ENCODE data around the gene A2ML1. TPM values are rescaled to one million over a fixed set of nuclear protein-coding genes. Genes with fewer than 3 reads are reported as not detected.

A2ML1 gene
- not detected in 2 replicates for total RNA-seq (2014; rRNA removed; shearing (Covaris generic); ENCODE audit: low replicate concordance)

GRCh38 chr12:8822298-8822697, at the start of gene A2ML1:
A2ML1 (plus strand) TSS chr12:8822621; CDS start chr12:8822652, 31 bp downstream.
- no peaks in the 10 kb centered on the region for H3K4me1 ChIP-seq (ENCODE audit: low read length)
- H3K27me3 ChIP-seq (ENCODE audit: low read length): no peaks in the 10 kb centered on the region
- no peaks in the 10 kb centered on the region for H3K36me3 ChIP-seq (ENCODE audit: insufficient read depth, low read length)
- no peak within 1 kb of the TSS for H3K9ac ChIP-seq (ENCODE audit: low read length)
- H2AFZ ChIP-seq (ENCODE audit: low read length): no peak within 1 kb of the TSS
- no peaks in the 10 kb centered on the region for H4K20me1 ChIP-seq (ENCODE audit: insufficient read depth, low read depth, low read length)
- H3K4me2 ChIP-seq (ENCODE audit: low read depth, low read length, poor library complexity, severe bottlenecking): no peak within 1 kb of the TSS
- no peak for DNase-seq
- no peaks in the 10 kb centered on the region for H3K9me2 ChIP-seq (replicated peaks; ENCODE audit: insufficient read depth, low read length)
- no peaks in the 10 kb centered on the region for H3K79me2 ChIP-seq (ENCODE audit: low read length)
- no peaks in the 10 kb centered on the region for H3K9me3 ChIP-seq (ENCODE audit: low read length)
- no peak within 1 kb of the TSS for H3K27ac ChIP-seq (ENCODE audit: low read length)
- no peak within 1 kb of the TSS for H3K4me3 ChIP-seq (ENCODE audit: low read length)

DNA sequence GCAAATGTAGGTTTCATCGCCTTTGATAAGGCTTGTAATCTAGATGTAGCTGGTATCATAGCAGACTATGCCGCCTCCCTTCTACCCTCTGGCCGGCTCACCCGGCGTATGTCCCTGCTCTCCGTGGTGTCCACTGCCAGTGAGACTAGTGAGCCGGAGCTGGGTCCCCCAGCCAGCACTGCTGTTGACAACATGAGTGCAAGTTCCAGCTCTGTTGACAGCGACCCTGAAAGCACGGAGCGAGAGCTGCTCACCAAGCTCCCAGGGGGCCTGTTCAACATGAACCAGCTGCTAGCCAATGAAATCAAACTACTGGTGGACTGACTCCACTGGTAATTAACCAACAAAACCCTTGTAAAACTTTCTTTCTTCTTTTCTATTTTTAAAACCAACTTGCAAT, 49.0 kb upstream of the A2ML1 start:
- no peaks in the 10 kb centered on the region for H3K79me2 ChIP-seq (ENCODE audit: low read length)
- H3K9me2 ChIP-seq (replicated peaks; ENCODE audit: insufficient read depth, low read length): no peaks in the 10 kb centered on the region
- H4K20me1 ChIP-seq (ENCODE audit: insufficient read depth, low read depth, low read length): no peaks in the 10 kb centered on the region
- H3K4me2 ChIP-seq (ENCODE audit: low read depth, low read length, poor library complexity, severe bottlenecking): no peak overlapping the region
- no peaks in the 10 kb centered on the region; the same call in 1 of the 2 replicates for H3K27me3 ChIP-seq (ENCODE audit: low read length)
- no peak overlapping the region for H3K9ac ChIP-seq (ENCODE audit: low read length)
- H2AFZ ChIP-seq (ENCODE audit: low read length): no peak overlapping the region
- H3K4me1 ChIP-seq (ENCODE audit: low read length): no peaks in the 10 kb centered on the region
- no peak overlapping the region for H3K4me3 ChIP-seq (ENCODE audit: low read length)
- no peaks in the 10 kb centered on the region for H3K9me3 ChIP-seq (ENCODE audit: low read length)
- no peak for DNase-seq
- H3K36me3 ChIP-seq (ENCODE audit: insufficient read depth, low read length): no peaks in the 10 kb centered on the region
- no peak overlapping the region for H3K27ac ChIP-seq (ENCODE audit: low read length)

GRCh38 chr12:8779281-8779680, 43.1 kb upstream of the A2ML1 start:
- no peak overlapping the region for H3K27ac ChIP-seq (ENCODE audit: low read length)
- H2AFZ ChIP-seq (ENCODE audit: low read length): no peak overlapping the region
- no peaks in the 10 kb centered on the region for H3K9me3 ChIP-seq (ENCODE audit: low read length)
- H3K4me2 ChIP-seq (ENCODE audit: low read depth, low read length, poor library complexity, severe bottlenecking): no peak overlapping the region
- H3K4me3 ChIP-seq (ENCODE audit: low read length): no peak overlapping the region
- H4K20me1 ChIP-seq (ENCODE audit: insufficient read depth, low read depth, low read length): no peaks in the 10 kb centered on the region
- H3K9ac ChIP-seq (ENCODE audit: low read length): no peak overlapping the region
- H3K79me2 ChIP-seq (ENCODE audit: low read length): no peaks in the 10 kb centered on the region
- no peaks in the 10 kb centered on the region for H3K4me1 ChIP-seq (ENCODE audit: low read length)
- H3K9me2 ChIP-seq (replicated peaks; ENCODE audit: insufficient read depth, low read length): no peaks in the 10 kb centered on the region
- H3K36me3 ChIP-seq (ENCODE audit: insufficient read depth, low read length): no peaks in the 10 kb centered on the region
- H3K27me3 ChIP-seq (ENCODE audit: low read length): no peaks in the 10 kb centered on the region; the same call in 1 of the 2 replicates
- no peak for DNase-seq

- Histone ChIP-seq H3K27ac (ENCODE audit: low read length) (no peak overlapping the region), H3K79me2 (ENCODE audit: low read length) (no peaks in the 10 kb centered on the region), H3K9ac (ENCODE audit: low read length) (no peak overlapping the region), H3K4me2 (ENCODE audit: low read depth, low read length, poor library complexity, severe bottlenecking) (no peak overlapping the region), H4K20me1 (ENCODE audit: insufficient read depth, low read depth, low read length) (no peaks in the 10 kb centered on the region), H3K9me3 (ENCODE audit: low read length) (no peaks in the 10 kb centered on the region), H3K4me1 (ENCODE audit: low read length) (no peaks in the 10 kb centered on the region), H2AFZ (ENCODE audit: low read length) (no peak overlapping the region), H3K9me2 (replicated peaks; ENCODE audit: insufficient read depth, low read length) (no peaks in the 10 kb centered on the region), H3K27me3 (ENCODE audit: low read length) (no peaks in the 10 kb centered on the region; the same call in 1 of the 2 replicates), H3K36me3 (ENCODE audit: insufficient read depth, low read length) (no peaks in the 10 kb centered on the region), H3K4me3 (ENCODE audit: low read length) (no peak overlapping the region)
- DNase-seq: peak; percentile 43
These were observed 42.6 kb upstream of the A2ML1 start for GRCh38 chr12:8779862-8780261.

DNA sequence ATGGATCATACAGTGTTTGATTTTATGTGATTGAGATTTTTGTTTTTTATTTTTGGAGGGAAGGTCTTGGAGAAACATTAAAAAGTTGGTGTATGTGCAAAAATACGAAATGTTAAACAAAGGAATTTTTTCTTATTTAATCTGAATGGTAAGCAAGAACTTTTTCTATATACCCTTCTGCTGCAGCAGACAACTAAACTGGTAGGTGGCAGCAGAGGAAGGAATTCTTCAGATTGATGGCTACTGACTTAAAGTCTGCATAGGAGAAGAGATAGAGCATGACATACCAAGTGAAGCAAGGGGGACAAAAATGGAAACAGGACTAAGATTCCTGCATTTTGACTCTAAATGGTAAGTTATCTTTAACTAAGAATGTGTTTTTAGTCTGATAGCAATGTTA, 42.0 kb upstream of the A2ML1 start:
- no peak overlapping the region for H3K9ac ChIP-seq (ENCODE audit: low read length)
- H3K27ac ChIP-seq (ENCODE audit: low read length): no peak overlapping the region
- no peaks in the 10 kb centered on the region for H3K4me1 ChIP-seq (ENCODE audit: low read length)
- peak; percentile 62 for DNase-seq
- no peaks in the 10 kb centered on the region for H3K9me2 ChIP-seq (replicated peaks; ENCODE audit: insufficient read depth, low read length)
- no peaks in the 10 kb centered on the region for H3K9me3 ChIP-seq (ENCODE audit: low read length)
- no peak overlapping the region for H2AFZ ChIP-seq (ENCODE audit: low read length)
- no peaks in the 10 kb centered on the region; the same call in 1 of the 2 replicates for H3K27me3 ChIP-seq (ENCODE audit: low read length)
- no peaks in the 10 kb centered on the region for H3K36me3 ChIP-seq (ENCODE audit: insufficient read depth, low read length)
- H4K20me1 ChIP-seq (ENCODE audit: insufficient read depth, low read depth, low read length): no peaks in the 10 kb centered on the region
- no peak overlapping the region for H3K4me2 ChIP-seq (ENCODE audit: low read depth, low read length, poor library complexity, severe bottlenecking)
- H3K4me3 ChIP-seq (ENCODE audit: low read length): no peak overlapping the region
- no peaks in the 10 kb centered on the region for H3K79me2 ChIP-seq (ENCODE audit: low read length)

- H3K79me2 ChIP-seq (ENCODE audit: low read length): no peaks in the 10 kb centered on the region
- no peaks in the 10 kb centered on the region; the same call in 1 of the 2 replicates for H3K27me3 ChIP-seq (ENCODE audit: low read length)
- H3K9me3 ChIP-seq (ENCODE audit: low read length): no peaks in the 10 kb centered on the region
- no peaks in the 10 kb centered on the region for H3K9me2 ChIP-seq (replicated peaks; ENCODE audit: insufficient read depth, low read length)
- no peaks in the 10 kb centered on the region for H3K36me3 ChIP-seq (ENCODE audit: insufficient read depth, low read length)
- H3K4me2 ChIP-seq (ENCODE audit: low read depth, low read length, poor library complexity, severe bottlenecking): no peak overlapping the region
- no peak overlapping the region for H2AFZ ChIP-seq (ENCODE audit: low read length)
- no peaks in the 10 kb centered on the region for H3K4me1 ChIP-seq (ENCODE audit: low read length)
- H3K4me3 ChIP-seq (ENCODE audit: low read length): no peak overlapping the region
- H3K9ac ChIP-seq (ENCODE audit: low read length): no peak overlapping the region
- H3K27ac ChIP-seq (ENCODE audit: low read length): no peak overlapping the region
- DNase-seq: no peak
- H4K20me1 ChIP-seq (ENCODE audit: insufficient read depth, low read depth, low read length): no peaks in the 10 kb centered on the region
These were observed 40.9 kb upstream of the A2ML1 start for GRCh38 chr12:8781381-8782127.

- Histone ChIP-seq H3K27me3 (ENCODE audit: low read length) (no peaks in the 10 kb centered on the region), H3K9me3 (ENCODE audit: low read length) (no peaks in the 10 kb centered on the region), H2AFZ (ENCODE audit: low read length) (no peak overlapping the region), H3K79me2 (ENCODE audit: low read length) (no peaks in the 10 kb centered on the region), H3K9me2 (replicated peaks; ENCODE audit: insufficient read depth, low read length) (no peaks in the 10 kb centered on the region), H3K4me2 (ENCODE audit: low read depth, low read length, poor library complexity, severe bottlenecking) (no peak overlapping the region), H3K36me3 (ENCODE audit: insufficient read depth, low read length) (no peaks in the 10 kb centered on the region), H3K9ac (ENCODE audit: low read length) (no peak overlapping the region), H4K20me1 (ENCODE audit: insufficient read depth, low read depth, low read length) (no peaks in the 10 kb centered on the region), H3K27ac (ENCODE audit: low read length) (no peak overlapping the region), H3K4me1 (ENCODE audit: low read length) (no peaks in the 10 kb centered on the region), H3K4me3 (ENCODE audit: low read length) (no peak overlapping the region)
- DNase-seq: no peak
These were observed 38.0 kb upstream of the A2ML1 start for GRCh38 chr12:8784290-8784888.

DNA sequence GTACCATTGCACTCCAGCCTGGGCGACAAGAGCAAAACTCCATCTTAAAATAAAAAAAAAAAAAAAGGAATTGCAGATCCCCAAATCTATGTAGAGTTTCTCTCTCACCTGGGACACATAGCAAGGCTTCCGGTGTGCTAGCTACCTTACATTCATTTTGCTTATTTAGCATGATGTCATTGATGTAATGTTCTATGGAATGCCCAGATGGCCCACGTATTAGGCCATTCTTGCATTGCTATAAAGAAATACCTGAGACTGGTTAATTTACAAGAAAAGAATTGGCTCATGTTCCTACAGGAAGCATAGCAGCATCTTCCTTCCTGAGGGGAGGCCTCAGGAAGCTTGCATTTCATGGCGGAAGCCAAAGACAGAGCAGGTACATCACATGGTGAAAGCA, 36.9 kb upstream of the A2ML1 start:
- no peak overlapping the region for H3K27ac ChIP-seq (ENCODE audit: low read length)

More for the DNA sequence above, 36.9 kb upstream of the A2ML1 start:
- DNase-seq: no peak
- H3K4me2 ChIP-seq (ENCODE audit: low read depth, low read length, poor library complexity, severe bottlenecking): no peak overlapping the region
- H3K4me3 ChIP-seq (ENCODE audit: low read length): no peak overlapping the region
- H3K9me2 ChIP-seq (replicated peaks; ENCODE audit: insufficient read depth, low read length): no peaks in the 10 kb centered on the region
- H3K36me3 ChIP-seq (ENCODE audit: insufficient read depth, low read length): no peaks in the 10 kb centered on the region
- H3K9ac ChIP-seq (ENCODE audit: low read length): no peak overlapping the region
- no peaks in the 10 kb centered on the region for H3K9me3 ChIP-seq (ENCODE audit: low read length)
- H3K4me1 ChIP-seq (ENCODE audit: low read length): no peaks in the 10 kb centered on the region
- H2AFZ ChIP-seq (ENCODE audit: low read length): no peak overlapping the region
- no peaks in the 10 kb centered on the region for H3K79me2 ChIP-seq (ENCODE audit: low read length)
- no peaks in the 10 kb centered on the region for H4K20me1 ChIP-seq (ENCODE audit: insufficient read depth, low read depth, low read length)
- H3K27me3 ChIP-seq (ENCODE audit: low read length): no peaks in the 10 kb centered on the region
